Measurements from ENCODE around the gene RBM48. TPM values are rescaled to one million over a fixed set of nuclear protein-coding genes. Genes with fewer than 3 reads are reported as not detected.
"Not testable (repeated sequence)": the region's sequence is repeated elsewhere in the genome, so short reads cannot be mapped to it uniquely, and the experiment has no call there.

The RBM48 gene
- total and polyA plus RNA-seq, 5 experiments from 2014 or later, result 25.6 to 45.7 (median 28.9) TPM

- no peak overlapping the region for H3K27ac Mint-ChIP-seq
- H3K4me1 Mint-ChIP-seq, result peaks cover 0 to 3% (median under 1%) of the 10 kb centered on the region in 4 donors
- peaks cover 0 to 66% (median 13%) of the 10 kb centered on the region in 3 donors for H3K36me3 Mint-ChIP-seq
- ATAC-seq (no peak), DNase-seq (no peak)
- no peak overlapping the region for H3K4me3 Mint-ChIP-seq
- H3K9me3 Mint-ChIP-seq, result no peaks in the 10 kb centered on the region
- POLR2A ChIA-PET, result no interaction called here
- no peaks in the 10 kb centered on the region for H3K27me3 Mint-ChIP-seq
Observed at GRCh38 chr7:92508946-92509345, 19.6 kb upstream of the RBM48 start.

- POLR2A ChIA-PET, result interaction anchor here (1.4 kb wide), 1 partner anchor 15 kb away, joined by 7 read pairs; the partner anchor contains the start of genes PEX1 and RBM48
- Mint-ChIP-seq H3K4me3 (no peak overlapping the region), H3K4me1 (no peaks in the 10 kb centered on the region), H3K9me3 (no peaks in the 10 kb centered on the region), H3K27me3 (no peaks in the 10 kb centered on the region), H3K27ac (no peak overlapping the region), H3K36me3 (peaks cover 0 to 69% (median 20%) of the 10 kb centered on the region in 3 donors)
- no peak for DNase-seq
- ATAC-seq, result no peak
Observed at GRCh38 chr7:92513167-92513902, 15.3 kb upstream of the RBM48 start.

- peaks cover 0 to 2% (median under 1%) of the 10 kb centered on the region in 4 donors for H3K4me1 Mint-ChIP-seq
- no peaks in the 10 kb centered on the region for H3K27me3 Mint-ChIP-seq
- H3K9me3 Mint-ChIP-seq, result no peaks in the 10 kb centered on the region
- H3K4me3 Mint-ChIP-seq, result no peak overlapping the region
- DNase-seq (no peak), ATAC-seq (no peak)
- peaks cover 0 to 61% (median 18%) of the 10 kb centered on the region in 3 donors for H3K36me3 Mint-ChIP-seq
- peak overlapping the region in 2 of 10 donors; percentile 13 to 79 for H3K27ac Mint-ChIP-seq
- POLR2A ChIA-PET, result no interaction called here
Observed at GRCh38 chr7:92517631-92518030, 11.0 kb upstream of the RBM48 start.

- no peak for ATAC-seq
Observed at GRCh38 chr7:92520024-92520423, 8.6 kb upstream of the RBM48 start.

GRCh38 chr7:92523110-92523509, 5.5 kb upstream of the RBM48 start:
- H3K27ac Mint-ChIP-seq, result no peak overlapping the region
- H3K36me3 Mint-ChIP-seq, result peaks cover 0 to 23% (median 0%) of the 10 kb centered on the region in 3 donors
- no peaks in the 10 kb centered on the region for H3K9me3 Mint-ChIP-seq
- ATAC-seq, result no peak
- POLR2A ChIA-PET, result no interaction called here
- peaks cover 9 to 24% (median 21%) of the 10 kb centered on the region in 4 donors for H3K4me1 Mint-ChIP-seq
- no peak overlapping the region for H3K4me3 Mint-ChIP-seq
- H3K27me3 Mint-ChIP-seq, result no peaks in the 10 kb centered on the region
- DNase-seq, result no peak

More at GRCh38 chr7:92520024-92520423, 8.6 kb upstream of the RBM48 start:
- Mint-ChIP-seq H3K4me1 (peaks cover 0 to 7% (median 2%) of the 10 kb centered on the region in 4 donors), H3K4me3 (no peak overlapping the region), H3K27me3 (no peaks in the 10 kb centered on the region), H3K27ac (peak overlapping the region in 3 of 10 donors; percentile 24 to 77 (median 44)), H3K36me3 (peaks cover 0 to 49% (median 10%) of the 10 kb centered on the region in 3 donors), H3K9me3 (no peaks in the 10 kb centered on the region)
- POLR2A ChIA-PET, result no interaction called here
- DNase-seq, result no peak

GRCh38 chr7:92527300-92528187, 1.1 kb upstream of the RBM48 start:
- peak overlapping the region; percentile 92 to 99 (median 96) for H3K27ac Mint-ChIP-seq
- no peaks in the 10 kb centered on the region for H3K27me3 Mint-ChIP-seq
- ATAC-seq (peak; percentile 16 to 18), DNase-seq (peak; percentile 11 to 63 (median 39))
- peaks cover 19 to 47% (median 32%) of the 10 kb centered on the region in 4 donors for H3K4me1 Mint-ChIP-seq
- peaks cover 5 to 30% (median 5%) of the 10 kb centered on the region in 3 donors for H3K36me3 Mint-ChIP-seq
- POLR2A ChIA-PET, result interaction anchor here (1.7 to 2.0 kb wide), 6 partner anchors 13 to 309 kb away, joined by 6 to 27 read pairs (median 9); partner anchors contain the start of genes ANKIB1, CDK6, FAM133B and GATAD1
- peak overlapping the region; percentile 81 to 96 (median 94) for H3K4me3 Mint-ChIP-seq
- no peaks in the 10 kb centered on the region for H3K9me3 Mint-ChIP-seq

GRCh38 chr7:92528958-92529264, 316 bp downstream of the RBM48 start:
- Mint-ChIP-seq H3K36me3 (peaks cover 5 to 41% (median 9%) of the 10 kb centered on the region in 3 donors), H3K4me1 (peaks cover 22 to 53% (median 40%) of the 10 kb centered on the region in 4 donors), H3K27ac (peak overlapping the region; percentile 87 to 99 (median 98)), H3K4me3 (peak overlapping the region; percentile 81 to 96 (median 92)), H3K9me3 (no peaks in the 10 kb centered on the region), H3K27me3 (no peaks in the 10 kb centered on the region)
- DNase-seq (no peak), ATAC-seq (no peak)
- POLR2A ChIA-PET, result interaction anchor here (0.6 to 2.0 kb wide), 17 partner anchors 10 to 704 kb away, joined by 3 to 27 read pairs (median 6); partner anchors contain the start of genes AKAP9, ANKIB1, CDK6 and FAM133B

- no peaks in the 10 kb centered on the region for H3K27me3 Mint-ChIP-seq
- peaks cover 9 to 94% (median 16%) of the 10 kb centered on the region in 3 donors for H3K36me3 Mint-ChIP-seq
- DNase-seq, result no peak
- no peaks in the 10 kb centered on the region for H3K9me3 Mint-ChIP-seq
- H3K4me1 Mint-ChIP-seq, result peaks cover 14 to 38% (median 36%) of the 10 kb centered on the region in 4 donors
- H3K4me3 Mint-ChIP-seq, result peak overlapping the region in 1 of 10 donors; percentile 32
- POLR2A ChIA-PET, result no interaction called here
- ATAC-seq, result no peak
- no peak overlapping the region for H3K27ac Mint-ChIP-seq
Observed at GRCh38 chr7:92534572-92534971, 6.0 kb downstream of the RBM48 start.

- DNase-seq, H3K27me3 Mint-ChIP-seq, H3K36me3 Mint-ChIP-seq, ATAC-seq, H3K4me3 Mint-ChIP-seq, H3K4me1 Mint-ChIP-seq, H3K9me3 Mint-ChIP-seq, H3K27ac Mint-ChIP-seq: not testable (repeated sequence)
- POLR2A ChIA-PET, result interaction anchor here (1.5 kb wide), 1 partner anchor 15 kb away, joined by 6 read pairs; the partner anchor contains the start of genes PEX1 and RBM48
Observed at GRCh38 chr7:92543542-92543941, 14.9 kb downstream of the RBM48 start.

GRCh38 chr7:92545116-92545515, 16.5 kb downstream of the RBM48 start:
- H3K27ac Mint-ChIP-seq, H3K4me1 Mint-ChIP-seq, H3K9me3 Mint-ChIP-seq, H3K4me3 Mint-ChIP-seq, H3K27me3 Mint-ChIP-seq, H3K36me3 Mint-ChIP-seq, ATAC-seq, DNase-seq, POLR2A ChIA-PET: not testable (repeated sequence)

GRCh38 chr7:92546856-92547497, 18.4 kb downstream of the RBM48 start:
- ATAC-seq (no peak), DNase-seq (no peak)
- H3K27me3 Mint-ChIP-seq, result peaks cover 0 to 5% (median 2%) of the 10 kb centered on the region in 5 donors
- H3K4me1 Mint-ChIP-seq, result no peaks in the 10 kb centered on the region
- no peak overlapping the region for H3K4me3 Mint-ChIP-seq
- POLR2A ChIA-PET, result no interaction called here
- no peak overlapping the region for H3K27ac Mint-ChIP-seq
- H3K9me3 Mint-ChIP-seq, result peaks cover 0 to under 1% (median 0%) of the 10 kb centered on the region in 9 donors
- H3K36me3 Mint-ChIP-seq, result no peaks in the 10 kb centered on the region

GRCh38 chr7:92547579-92547978, 19.0 kb downstream of the RBM48 start:
- H3K36me3 Mint-ChIP-seq, result no peaks in the 10 kb centered on the region
- no peak overlapping the region for H3K27ac Mint-ChIP-seq
- POLR2A ChIA-PET, result no interaction called here
- no peaks in the 10 kb centered on the region for H3K9me3 Mint-ChIP-seq
- peaks cover 0 to 5% (median 2%) of the 10 kb centered on the region in 5 donors for H3K27me3 Mint-ChIP-seq
- DNase-seq (no peak), ATAC-seq (no peak)
- H3K4me3 Mint-ChIP-seq, result no peak overlapping the region
- no peaks in the 10 kb centered on the region for H3K4me1 Mint-ChIP-seq
